Neural cell (in vitro differentiated cells): ENCODE data around the gene PLPP1. TPM values are rescaled to one million over a fixed set of nuclear protein-coding genes. Genes with fewer than 3 reads are reported as not detected.

Experiments used
- H2AFZ ChIP-seq: fragments of 200-600, 300-800 bp; sonication (generic), shearing (Covaris generic); 2 replicates; pipeline ENCODE4 v1.6.0; 2014; ENCODE audit warnings: low read depth, mild to moderate bottlenecking, antibody characterized with exemption, low read length, moderate library complexity
- H3F3A ChIP-seq: fragments of 200-600 bp; shearing (Covaris generic); 2 replicates; pipeline ENCODE4 v1.6.1; 2016; ENCODE audit warnings: mild to moderate bottlenecking, moderate library complexity, mixed read lengths, antibody characterized with exemption, low read length; ENCODE audit not compliant: insufficient read depth, poor library complexity, severe bottlenecking
- H3K27ac ChIP-seq: fragments of 200-600, 300-800 bp; sonication (generic), shearing (Covaris generic); 2 replicates; pipeline ENCODE4 v1.5.1; 2014; ENCODE audit warnings: mild to moderate bottlenecking, low read length, moderate library complexity
- H3K27me3 ChIP-seq: fragments of 300-800, 200-600 bp; sonication (generic), shearing (Covaris generic); 2 replicates; pipeline ENCODE4 v1.6.0; 2014; ENCODE audit warnings: mild to moderate bottlenecking, low read depth, low read length, moderate library complexity; ENCODE audit not compliant: insufficient read depth
- H3K36me3 ChIP-seq: fragments of 300-800, 200-600 bp; sonication (generic), shearing (Covaris generic); 2 replicates; pipeline ENCODE4 v1.5.1; 2014; ENCODE audit warnings: mild to moderate bottlenecking, antibody characterized with exemption, low read length, moderate library complexity; ENCODE audit not compliant: insufficient read depth
- H3K4me2 ChIP-seq: fragments of 300-800, 200-600 bp; sonication (generic), shearing (Covaris generic); 2 replicates; pipeline ENCODE4 v1.6.0; 2014; ENCODE audit warnings: mild to moderate bottlenecking, low read length
- H3K4me3 ChIP-seq: fragments of 300-800, 200-600 bp; sonication (generic), shearing (Covaris generic); 2 replicates; pipeline ENCODE4 v1.5.1; 2014; ENCODE audit warnings: mild to moderate bottlenecking, low read length, moderate library complexity
- H3K79me2 ChIP-seq: fragments of 200-600 bp; shearing (Covaris generic); replicated peaks from 2 replicates; pipeline ENCODE4 v1.6.0; 2014; ENCODE audit warnings: mild to moderate bottlenecking, low read length, moderate library complexity; ENCODE audit not compliant: insufficient read depth
- H3K9ac ChIP-seq: fragments of 300-800, 200-600 bp; sonication (generic), shearing (Covaris generic); 2 replicates; pipeline ENCODE4 v1.6.1; 2016; ENCODE audit warnings: mild to moderate bottlenecking, low read length, mixed read lengths
- H3K9me2 ChIP-seq: fragments of 200-600 bp; shearing (Covaris generic); 2 replicates; pipeline ENCODE4 v1.6.1; 2016; ENCODE audit warnings: mild to moderate bottlenecking, low read length, mixed read lengths; ENCODE audit not compliant: insufficient read depth
- H3K9me3 ChIP-seq: fragments of 200-600, 300-800 bp; sonication (generic), shearing (Covaris generic); 2 replicates; pipeline ENCODE4 v1.6.1; 2016; ENCODE audit warnings: mild to moderate bottlenecking, mixed run types, low read length, moderate library complexity, mixed read lengths
- H4K20me1 ChIP-seq: fragments of 200-600 bp; shearing (Covaris generic); 2 replicates; pipeline ENCODE4 v1.6.1; 2016; ENCODE audit warnings: mild to moderate bottlenecking, mixed run types; ENCODE audit not compliant: insufficient read depth
- EP300 ChIP-seq: fragments of 450-650 bp; conservative IDR thresholded peaks from 2 replicates; pipeline ENCODE4 v1.6.1; 2014; ENCODE audit warnings: antibody characterized with exemption, mild to moderate bottlenecking, moderate library complexity; ENCODE audit not compliant: poor library complexity, severe bottlenecking
- EZH2 ChIP-seq: fragments of 200-600, 300-800 bp; shearing (Covaris generic), sonication (generic); IDR thresholded peaks from 2 replicates; pipeline ENCODE4 v1.6.1; 2014; ENCODE audit warnings: antibody characterized with exemption, low read length, borderline replicate concordance, mild to moderate bottlenecking; ENCODE audit not compliant: insufficient read depth, poor library complexity, severe bottlenecking
- MXI1 ChIP-seq: fragments of 450-650 bp; conservative IDR thresholded peaks from 2 replicates; pipeline ENCODE4 v1.6.1; 2014; ENCODE audit warnings: antibody characterized with exemption, mild to moderate bottlenecking; ENCODE audit not compliant: poor library complexity, severe bottlenecking
- POLR2AphosphoS5 ChIP-seq: IDR thresholded peaks from 2 replicates; pipeline ENCODE4 v1.6.1; 2012
- RAD21 ChIP-seq: fragments of 450-650 bp; conservative IDR thresholded peaks from 2 replicates; pipeline ENCODE4 v1.6.1; 2014; ENCODE audit warnings: antibody characterized with exemption, mild to moderate bottlenecking, moderate library complexity
- SMC3 ChIP-seq: fragments of 450-650 bp; conservative IDR thresholded peaks from 2 replicates; pipeline ENCODE4 v1.6.1; 2014; ENCODE audit warnings: antibody characterized with exemption, mild to moderate bottlenecking, moderate library complexity; ENCODE audit not compliant: poor library complexity
- TAF1 ChIP-seq: IDR thresholded peaks from 2 replicates; pipeline ENCODE4 v1.6.1; 2012; ENCODE audit warnings: low read depth
- polyA plus RNA-seq: library from polyadenylated mRNA; depleted of rRNA; stranded (reverse); fragments of >200 nt; gene quantifications from 2 replicates; pipeline ENCODE4 v1.2.3, GENCODE V29; 2014
- TF ChIP-seq, protein P1 (sequence below): fragments of 450-650 bp; IDR thresholded peaks from 2 replicates; pipeline ENCODE4 v1.5.1; 2014; ENCODE audit warnings: antibody characterized with exemption, mild to moderate bottlenecking, moderate library complexity; ENCODE audit not compliant: poor library complexity, severe bottlenecking
- TF ChIP-seq, protein P2 (sequence below): IDR thresholded peaks from 2 replicates; pipeline ENCODE4 v1.6.1; 2012; ENCODE audit warnings: borderline replicate concordance

Gene PLPP1
- polyA plus RNA-seq, 1 donor from 2014 or later = 33.9 TPM

DNA sequence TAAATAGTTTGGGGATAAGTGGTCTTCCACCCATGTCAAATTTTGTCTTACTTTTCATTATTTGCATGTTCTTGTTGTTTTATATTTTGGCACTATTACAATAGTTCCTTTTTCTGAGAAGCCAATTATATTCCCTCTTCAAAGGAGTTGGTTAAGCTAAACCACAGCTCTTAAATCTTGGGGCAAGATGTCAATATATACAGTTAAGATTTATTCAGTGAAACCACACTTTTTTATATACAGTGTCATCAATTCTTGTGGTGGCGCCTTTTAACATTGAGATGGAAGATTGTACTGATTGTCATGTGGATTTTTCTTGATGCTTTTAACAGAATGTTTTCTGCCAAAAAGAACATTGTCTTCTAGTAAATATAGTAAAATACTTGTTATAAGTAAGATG lies 122.9 kb downstream of the PLPP1 start:
- Histone ChIP-seq H3K4me2 (no peak overlapping the region), H3K79me2 (no peaks in the 10 kb centered on the region), H3K27ac (no peak overlapping the region), H3K27me3 (no peaks in the 10 kb centered on the region), H3K9me3 (no peaks in the 10 kb centered on the region), H4K20me1 (no peaks in the 10 kb centered on the region), H3K9me2 (no peaks in the 10 kb centered on the region), H3F3A (no peaks in the 10 kb centered on the region), H3K9ac (no peak overlapping the region), H3K36me3 (no peaks in the 10 kb centered on the region), H2AFZ (no peak overlapping the region), H3K4me3 (no peak overlapping the region)
- TF ChIP-seq EP300 = no peak
- no peak for TF ChIP-seq RAD21
- TF ChIP-seq TAF1 = no peak
- no peak for TF ChIP-seq SMC3
- no peak for TF ChIP-seq EZH2
- TF ChIP-seq, protein P1, sequence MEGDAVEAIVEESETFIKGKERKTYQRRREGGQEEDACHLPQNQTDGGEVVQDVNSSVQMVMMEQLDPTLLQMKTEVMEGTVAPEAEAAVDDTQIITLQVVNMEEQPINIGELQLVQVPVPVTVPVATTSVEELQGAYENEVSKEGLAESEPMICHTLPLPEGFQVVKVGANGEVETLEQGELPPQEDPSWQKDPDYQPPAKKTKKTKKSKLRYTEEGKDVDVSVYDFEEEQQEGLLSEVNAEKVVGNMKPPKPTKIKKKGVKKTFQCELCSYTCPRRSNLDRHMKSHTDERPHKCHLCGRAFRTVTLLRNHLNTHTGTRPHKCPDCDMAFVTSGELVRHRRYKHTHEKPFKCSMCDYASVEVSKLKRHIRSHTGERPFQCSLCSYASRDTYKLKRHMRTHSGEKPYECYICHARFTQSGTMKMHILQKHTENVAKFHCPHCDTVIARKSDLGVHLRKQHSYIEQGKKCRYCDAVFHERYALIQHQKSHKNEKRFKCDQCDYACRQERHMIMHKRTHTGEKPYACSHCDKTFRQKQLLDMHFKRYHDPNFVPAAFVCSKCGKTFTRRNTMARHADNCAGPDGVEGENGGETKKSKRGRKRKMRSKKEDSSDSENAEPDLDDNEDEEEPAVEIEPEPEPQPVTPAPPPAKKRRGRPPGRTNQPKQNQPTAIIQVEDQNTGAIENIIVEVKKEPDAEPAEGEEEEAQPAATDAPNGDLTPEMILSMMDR = no peak
- TF ChIP-seq, protein P2, sequence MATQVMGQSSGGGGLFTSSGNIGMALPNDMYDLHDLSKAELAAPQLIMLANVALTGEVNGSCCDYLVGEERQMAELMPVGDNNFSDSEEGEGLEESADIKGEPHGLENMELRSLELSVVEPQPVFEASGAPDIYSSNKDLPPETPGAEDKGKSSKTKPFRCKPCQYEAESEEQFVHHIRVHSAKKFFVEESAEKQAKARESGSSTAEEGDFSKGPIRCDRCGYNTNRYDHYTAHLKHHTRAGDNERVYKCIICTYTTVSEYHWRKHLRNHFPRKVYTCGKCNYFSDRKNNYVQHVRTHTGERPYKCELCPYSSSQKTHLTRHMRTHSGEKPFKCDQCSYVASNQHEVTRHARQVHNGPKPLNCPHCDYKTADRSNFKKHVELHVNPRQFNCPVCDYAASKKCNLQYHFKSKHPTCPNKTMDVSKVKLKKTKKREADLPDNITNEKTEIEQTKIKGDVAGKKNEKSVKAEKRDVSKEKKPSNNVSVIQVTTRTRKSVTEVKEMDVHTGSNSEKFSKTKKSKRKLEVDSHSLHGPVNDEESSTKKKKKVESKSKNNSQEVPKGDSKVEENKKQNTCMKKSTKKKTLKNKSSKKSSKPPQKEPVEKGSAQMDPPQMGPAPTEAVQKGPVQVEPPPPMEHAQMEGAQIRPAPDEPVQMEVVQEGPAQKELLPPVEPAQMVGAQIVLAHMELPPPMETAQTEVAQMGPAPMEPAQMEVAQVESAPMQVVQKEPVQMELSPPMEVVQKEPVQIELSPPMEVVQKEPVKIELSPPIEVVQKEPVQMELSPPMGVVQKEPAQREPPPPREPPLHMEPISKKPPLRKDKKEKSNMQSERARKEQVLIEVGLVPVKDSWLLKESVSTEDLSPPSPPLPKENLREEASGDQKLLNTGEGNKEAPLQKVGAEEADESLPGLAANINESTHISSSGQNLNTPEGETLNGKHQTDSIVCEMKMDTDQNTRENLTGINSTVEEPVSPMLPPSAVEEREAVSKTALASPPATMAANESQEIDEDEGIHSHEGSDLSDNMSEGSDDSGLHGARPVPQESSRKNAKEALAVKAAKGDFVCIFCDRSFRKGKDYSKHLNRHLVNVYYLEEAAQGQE = no peak
- no peak for TF ChIP-seq POLR2AphosphoS5
- no peak for TF ChIP-seq MXI1

DNA sequence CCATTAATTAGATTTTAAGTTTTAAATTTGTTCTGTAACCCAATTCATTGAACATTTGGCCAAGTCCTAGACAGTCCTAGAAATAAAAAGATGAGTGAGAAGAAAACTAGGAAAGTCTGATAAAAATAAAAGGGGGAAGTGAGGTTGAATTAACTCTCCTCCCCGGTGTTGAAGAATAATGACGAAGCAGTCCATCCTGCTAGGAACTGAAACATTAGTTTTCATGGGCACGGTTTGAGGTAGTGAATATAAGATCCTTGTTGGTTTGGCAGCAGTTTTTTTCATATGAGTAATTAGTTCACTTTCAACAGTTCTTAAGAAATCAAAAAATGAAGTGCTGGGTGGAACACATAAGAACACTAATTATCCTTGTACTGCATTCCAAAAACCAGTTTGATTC lies 123.9 kb downstream of the PLPP1 start:
- Histone ChIP-seq H3K9me3 (no peaks in the 10 kb centered on the region), H3K36me3 (no peaks in the 10 kb centered on the region), H3K27me3 (no peaks in the 10 kb centered on the region), H3K9me2 (no peaks in the 10 kb centered on the region), H3K9ac (no peak overlapping the region), H3K4me3 (no peak overlapping the region), H3K79me2 (no peaks in the 10 kb centered on the region), H2AFZ (no peak overlapping the region), H3K4me2 (no peak overlapping the region), H3K27ac (no peak overlapping the region), H4K20me1 (no peaks in the 10 kb centered on the region), H3F3A (no peaks in the 10 kb centered on the region)
- TF ChIP-seq TAF1 = no peak

DNA sequence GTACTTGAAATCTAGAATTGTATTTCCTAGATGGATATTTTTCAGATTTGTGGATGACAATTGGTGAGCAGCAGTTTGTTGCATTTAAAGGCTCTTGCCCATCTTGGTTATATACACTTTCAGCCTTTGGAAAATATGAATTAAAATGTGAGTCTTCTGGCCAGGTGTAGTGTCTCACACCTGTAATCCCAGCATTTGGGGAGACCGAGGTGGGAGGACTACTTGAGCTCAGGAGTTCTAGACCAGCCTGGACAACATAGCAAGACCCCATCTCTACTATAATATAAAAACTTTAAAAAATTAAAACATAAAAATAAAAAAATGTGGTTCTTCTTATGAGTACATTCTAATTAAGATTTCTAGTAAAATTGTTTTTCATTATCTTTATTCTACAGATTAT lies 125.0 kb downstream of the PLPP1 start:
- Histone ChIP-seq H3K9me3 (no peaks in the 10 kb centered on the region), H3K79me2 (no peaks in the 10 kb centered on the region), H4K20me1 (no peaks in the 10 kb centered on the region), H2AFZ (no peak overlapping the region), H3K9me2 (no peaks in the 10 kb centered on the region), H3K4me2 (no peak overlapping the region), H3K27me3 (no peaks in the 10 kb centered on the region), H3K36me3 (no peaks in the 10 kb centered on the region), H3K9ac (no peak overlapping the region), H3F3A (no peaks in the 10 kb centered on the region), H3K4me3 (no peak overlapping the region), H3K27ac (no peak overlapping the region)
- TF ChIP-seq POLR2AphosphoS5 (no peak), TAF1 (no peak), EP300 (no peak), MXI1 (no peak), EZH2 (no peak), SMC3 (no peak), RAD21 (no peak)
- TF ChIP-seq, protein P1 = no peak
- TF ChIP-seq, protein P2 = no peak
